HepG2 (cell line): ENCODE results near the gene ZNF524. TPM values are rescaled to one million over a fixed set of nuclear protein-coding genes. Genes with fewer than 3 reads are reported as not detected.

Source experiments
- CHD2 ChIP-seq: IDR thresholded peaks from 2 replicates; pipeline ENCODE4 v1.6.1; 2011; ENCODE audit warnings: low read depth, low read length, improper control_type of control experiment
- HOXA3 ChIP-seq: sonication (generic); formaldehyde crosslinking; IDR thresholded peaks from 2 replicates; pipeline ENCODE4 v1.5.0; 2020; ENCODE audit warnings: missing genetic modification reagents
- NFKBIZ ChIP-seq: IDR thresholded peaks from 2 replicates; pipeline ENCODE4 v1.6.1; 2018; ENCODE audit warnings: missing genetic modification reagents, missing compliant biosample characterization
- PRMT3 ChIP-seq: sonication (generic); formaldehyde crosslinking; IDR thresholded peaks from 2 replicates; pipeline ENCODE4 v1.8.1; 2022; ENCODE audit warnings: low read depth, mild to moderate bottlenecking, moderate library complexity, missing genetic modification reagents, borderline replicate concordance
- TBX2 ChIP-seq: sonication (generic); formaldehyde crosslinking; IDR thresholded peaks from 2 replicates; pipeline ENCODE4 v1.5.0; 2020; ENCODE audit warnings: missing genetic modification reagents, mild to moderate bottlenecking, borderline replicate concordance
- ZNF121 ChIP-seq: sonication (generic); formaldehyde crosslinking; IDR thresholded peaks from 2 replicates; pipeline ENCODE4 v1.5.0; 2020; ENCODE audit warnings: mild to moderate bottlenecking, missing genetic modification reagents
- ZNF224 ChIP-seq: sonication (generic); formaldehyde crosslinking; IDR thresholded peaks from 2 replicates; pipeline ENCODE4 v1.5.0; 2020; ENCODE audit warnings: mild to moderate bottlenecking, missing genetic modification reagents
- ZNF3 ChIP-seq: IDR thresholded peaks from 2 replicates; pipeline ENCODE4 v1.7.0; 2017; ENCODE audit warnings: inconsistent platforms
- ZNF30 ChIP-seq: sonication (generic); formaldehyde crosslinking; IDR thresholded peaks from 2 replicates; pipeline ENCODE4 v1.5.0; 2020; ENCODE audit warnings: mild to moderate bottlenecking, missing genetic modification reagents
- ZNF598 ChIP-seq: sonication (generic); formaldehyde crosslinking; IDR thresholded peaks from 2 replicates; pipeline ENCODE4 v1.5.1; 2020; ENCODE audit warnings: mild to moderate bottlenecking, missing genetic modification reagents, borderline replicate concordance
- ZNF674 ChIP-seq: sonication (generic); formaldehyde crosslinking; IDR thresholded peaks from 2 replicates; pipeline ENCODE4 v1.5.0; 2020; ENCODE audit warnings: low read depth, mild to moderate bottlenecking, missing genetic modification reagents
- ZNF790 ChIP-seq: sonication (generic); formaldehyde crosslinking; IDR thresholded peaks from 2 replicates; pipeline ENCODE4 v1.8.0; 2022; ENCODE audit warnings: missing genetic modification reagents, mild to moderate bottlenecking, borderline replicate concordance
- polyA plus RNA-seq, 8 experiments: library from polyadenylated mRNA; depleted of rRNA in 3 of 8; stranded (reverse) in 7 of 8; unstranded in 1 of 8; fragments of >200 nt; fragmentation: Illumina TruSeq in 4 of 8; extraction: Trizol in 4 of 8; gene quantifications; 2 replicates each; pipeline versions ENCODE4 v1.2.1 to v1.2.3, GENCODE V29; 2011 to 2016; ENCODE audit warnings: low read depth in 4 of 8, missing spikeins in 1 of 8, mixed read lengths in 1 of 8; ENCODE audit not compliant: insufficient read depth in 1 of 8
- total RNA-seq, 5 experiments: library from RNA; depleted of rRNA; stranded (reverse); fragments of >200 nt; fragmentation: Illumina TruSeq; extraction: Trizol; gene quantifications; 2 replicates each; pipeline ENCODE4 v1.2.3, GENCODE V29; 2016; ENCODE audit warnings: low read depth in 1 of 5
- TF ChIP-seq, protein P1 (sequence below): sonication (generic); formaldehyde crosslinking; IDR thresholded peaks from 2 replicates; pipeline ENCODE4 v1.4.0; 2020; ENCODE audit warnings: missing genetic modification reagents, mild to moderate bottlenecking, borderline replicate concordance
- TF ChIP-seq, protein P2 (sequence below), 2 experiments: sonication (generic) in 1 of 2; formaldehyde crosslinking in 1 of 2; IDR thresholded peaks; 2 replicates each; pipeline versions ENCODE4 v1.4.0 to v1.6.1; 2018 to 2020; ENCODE audit warnings: missing genetic modification reagents in 2 of 2, borderline replicate concordance in 1 of 2, low read depth in 1 of 2, mild to moderate bottlenecking in 1 of 2, missing biosample characterization in 1 of 2
- TF ChIP-seq, protein P3 (sequence below): sonication (generic); formaldehyde crosslinking; IDR thresholded peaks from 2 replicates; pipeline ENCODE4 v1.4.0; 2020; ENCODE audit warnings: missing genetic modification reagents, low read depth, mild to moderate bottlenecking, borderline replicate concordance
- TF ChIP-seq, protein P4 (sequence below): sonication (generic); formaldehyde crosslinking; conservative IDR thresholded peaks from 2 replicates; pipeline ENCODE4 v1.5.0; 2020; ENCODE audit warnings: missing genetic modification reagents

The ZNF524 gene
- total and polyA plus RNA-seq, 2 of the 13 experiments (the other 11 are each of a cell fraction or from before 2014, with no cell fraction given), result 3.2 to 4.6 TPM

DNA sequence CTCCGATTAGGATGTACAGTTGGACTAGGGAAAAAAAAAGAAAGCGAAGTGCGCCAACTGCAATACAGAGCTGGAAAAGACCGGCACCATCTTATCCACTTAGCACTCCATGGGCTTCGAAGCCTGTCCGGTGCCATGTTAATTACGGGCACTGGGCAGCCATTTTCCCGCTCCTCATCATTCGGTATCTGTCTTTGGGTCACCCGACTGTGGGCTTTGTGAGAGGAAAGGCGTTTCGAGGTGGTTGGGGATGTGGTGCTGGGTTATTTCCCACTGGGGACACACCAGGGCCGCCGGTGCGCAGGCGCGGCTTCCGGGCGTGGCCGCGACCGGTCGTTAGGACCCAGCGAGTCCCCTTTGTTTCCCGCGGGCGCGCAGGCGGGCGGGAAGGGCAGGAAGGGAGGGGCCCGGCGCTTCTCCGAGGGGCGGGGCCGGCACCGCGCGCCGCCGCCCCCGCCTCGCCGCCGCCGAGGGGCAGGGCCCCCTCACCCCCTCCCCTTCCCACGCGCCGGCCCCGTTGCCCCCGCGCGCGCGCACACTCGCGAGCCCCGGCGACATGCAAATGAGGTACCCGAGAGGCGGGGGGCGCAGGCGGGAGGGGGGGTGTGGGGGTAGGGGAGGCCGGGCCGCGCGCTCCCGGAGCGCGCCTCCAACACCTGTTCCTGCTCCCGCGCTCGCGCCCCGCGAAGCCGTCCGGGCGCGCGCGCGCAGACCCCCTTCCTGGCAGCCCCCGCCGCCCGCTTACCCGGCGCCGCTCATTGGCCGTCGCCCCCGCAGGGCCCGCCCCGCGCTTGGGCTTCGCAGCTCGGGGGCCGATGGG lies at the start of gene ZNF524 (continued):
- TF ChIP-seq, protein P1, sequence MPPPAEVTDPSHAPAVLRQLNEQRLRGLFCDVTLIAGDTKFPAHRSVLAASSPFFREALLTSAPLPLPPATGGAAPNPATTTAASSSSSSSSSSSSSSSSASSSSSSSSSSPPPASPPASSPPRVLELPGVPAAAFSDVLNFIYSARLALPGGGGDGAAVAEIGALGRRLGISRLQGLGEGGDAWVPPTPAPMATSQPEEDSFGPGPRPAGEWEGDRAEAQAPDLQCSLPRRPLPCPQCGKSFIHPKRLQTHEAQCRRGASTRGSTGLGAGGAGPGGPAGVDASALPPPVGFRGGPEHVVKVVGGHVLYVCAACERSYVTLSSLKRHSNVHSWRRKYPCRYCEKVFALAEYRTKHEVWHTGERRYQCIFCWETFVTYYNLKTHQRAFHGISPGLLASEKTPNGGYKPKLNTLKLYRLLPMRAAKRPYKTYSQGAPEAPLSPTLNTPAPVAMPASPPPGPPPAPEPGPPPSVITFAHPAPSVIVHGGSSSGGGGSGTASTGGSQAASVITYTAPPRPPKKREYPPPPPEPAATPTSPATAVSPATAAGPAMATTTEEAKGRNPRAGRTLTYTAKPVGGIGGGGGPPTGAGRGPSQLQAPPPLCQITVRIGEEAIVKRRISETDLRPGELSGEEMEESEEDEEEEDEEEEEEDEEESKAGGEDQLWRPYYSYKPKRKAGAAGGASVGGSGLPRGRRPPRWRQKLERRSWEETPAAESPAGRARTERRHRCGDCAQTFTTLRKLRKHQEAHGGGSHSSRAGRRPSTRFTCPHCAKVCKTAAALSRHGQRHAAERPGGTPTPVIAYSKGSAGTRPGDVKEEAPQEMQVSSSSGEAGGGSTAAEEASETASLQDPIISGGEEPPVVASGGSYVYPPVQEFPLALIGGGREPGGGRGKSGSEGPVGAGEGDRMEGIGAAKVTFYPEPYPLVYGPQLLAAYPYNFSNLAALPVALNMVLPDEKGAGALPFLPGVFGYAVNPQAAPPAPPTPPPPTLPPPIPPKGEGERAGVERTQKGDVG (CRISPR knock-in tag), result no peak
- TF ChIP-seq ZNF3 (no peak), ZNF30 (CRISPR knock-in tag) (no peak), ZNF598 (CRISPR knock-in tag) (no peak), HOXA3 (CRISPR knock-in tag) (peak; percentile 91), TBX2 (no peak; the same call in 1 of the 2 replicates), ZNF224 (no peak), PRMT3 (CRISPR knock-in tag) (no peak), NFKBIZ (peak; percentile 62; the same call in 1 of the 2 replicates), ZNF790 (CRISPR knock-in tag) (no peak; the same call in 1 of the 2 replicates), ZNF674 (CRISPR knock-in tag) (no peak), ZNF121 (CRISPR knock-in tag) (no peak), CHD2 (peak; percentile 76)
- TF ChIP-seq, protein P2, sequence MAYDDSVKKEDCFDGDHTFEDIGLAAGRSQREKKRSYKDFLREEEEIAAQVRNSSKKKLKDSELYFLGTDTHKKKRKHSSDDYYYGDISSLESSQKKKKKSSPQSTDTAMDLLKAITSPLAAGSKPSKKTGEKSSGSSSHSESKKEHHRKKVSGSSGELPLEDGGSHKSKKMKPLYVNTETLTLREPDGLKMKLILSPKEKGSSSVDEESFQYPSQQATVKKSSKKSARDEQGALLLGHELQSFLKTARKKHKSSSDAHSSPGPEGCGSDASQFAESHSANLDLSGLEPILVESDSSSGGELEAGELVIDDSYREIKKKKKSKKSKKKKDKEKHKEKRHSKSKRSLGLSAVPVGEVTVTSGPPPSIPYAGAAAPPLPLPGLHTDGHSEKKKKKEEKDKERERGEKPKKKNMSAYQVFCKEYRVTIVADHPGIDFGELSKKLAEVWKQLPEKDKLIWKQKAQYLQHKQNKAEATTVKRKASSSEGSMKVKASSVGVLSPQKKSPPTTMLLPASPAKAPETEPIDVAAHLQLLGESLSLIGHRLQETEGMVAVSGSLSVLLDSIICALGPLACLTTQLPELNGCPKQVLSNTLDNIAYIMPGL (CRISPR knock-in tag; IDR thresholded peaks at IDR 0.05; ENCODE audit: borderline replicate concordance in 1 of 2, low read depth in 1 of 2), result no peak; a peak in 1 of 4 replicates
- TF ChIP-seq, protein P3, sequence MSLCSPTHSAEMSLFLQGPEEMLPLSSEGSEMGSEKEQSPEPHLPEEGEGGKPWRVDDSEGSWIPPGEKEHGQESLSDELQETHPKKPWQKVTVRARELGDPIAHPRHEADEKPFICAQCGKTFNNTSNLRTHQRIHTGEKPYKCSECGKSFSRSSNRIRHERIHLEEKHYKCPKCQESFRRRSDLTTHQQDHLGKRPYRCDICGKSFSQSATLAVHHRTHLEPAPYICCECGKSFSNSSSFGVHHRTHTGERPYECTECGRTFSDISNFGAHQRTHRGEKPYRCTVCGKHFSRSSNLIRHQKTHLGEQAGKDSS (CRISPR knock-in tag), result no peak
- TF ChIP-seq, protein P4, sequence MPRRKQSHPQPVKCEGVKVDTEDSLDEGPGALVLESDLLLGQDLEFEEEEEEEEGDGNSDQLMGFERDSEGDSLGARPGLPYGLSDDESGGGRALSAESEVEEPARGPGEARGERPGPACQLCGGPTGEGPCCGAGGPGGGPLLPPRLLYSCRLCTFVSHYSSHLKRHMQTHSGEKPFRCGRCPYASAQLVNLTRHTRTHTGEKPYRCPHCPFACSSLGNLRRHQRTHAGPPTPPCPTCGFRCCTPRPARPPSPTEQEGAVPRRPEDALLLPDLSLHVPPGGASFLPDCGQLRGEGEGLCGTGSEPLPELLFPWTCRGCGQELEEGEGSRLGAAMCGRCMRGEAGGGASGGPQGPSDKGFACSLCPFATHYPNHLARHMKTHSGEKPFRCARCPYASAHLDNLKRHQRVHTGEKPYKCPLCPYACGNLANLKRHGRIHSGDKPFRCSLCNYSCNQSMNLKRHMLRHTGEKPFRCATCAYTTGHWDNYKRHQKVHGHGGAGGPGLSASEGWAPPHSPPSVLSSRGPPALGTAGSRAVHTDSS, result no peak
